ENCODE data around the gene CTAGE9.
"Not testable (repeated sequence)": the region's sequence is repeated elsewhere in the genome, so short reads cannot be mapped to it uniquely, and the experiment has no call there.

The CTAGE9 gene

GRCh38 chr6:131729550-131729949, 18.7 kb upstream of the CTAGE9 start:
- no peaks in the 10 kb centered on the region for H3K27me3 ChIP-seq (ENCODE audit: control insufficient read depth in 2 of 2, insufficient read depth in 2 of 2, low read length in 2 of 2)

GRCh38 chr6:131728296-131728939, 17.6 kb upstream of the CTAGE9 start:
- no peak overlapping the region for H3K4me3 ChIP-seq (ENCODE audit: low read length in 2 of 2)
- no peaks in the 10 kb centered on the region for H3K27me3 ChIP-seq (ENCODE audit: control insufficient read depth in 2 of 2, insufficient read depth in 2 of 2, low read length in 2 of 2)
- no peaks in the 10 kb centered on the region for H3K4me1 ChIP-seq (ENCODE audit: control insufficient read depth in 2 of 2, insufficient read depth in 2 of 2, low read length in 2 of 2)
- peaks cover 2 to 7% of the 10 kb centered on the region in 2 donors for H3K36me3 ChIP-seq (ENCODE audit: control insufficient read depth in 2 of 2, insufficient read depth in 2 of 2, low read length in 2 of 2)
- H3K9me3 ChIP-seq (ENCODE audit: control insufficient read depth in 2 of 2, low read length in 2 of 2), result no peaks in the 10 kb centered on the region
- no peak overlapping the region for H3K9ac ChIP-seq (ENCODE audit: low read depth in 1 of 2, low read length in 2 of 2)
- peak overlapping the region in 1 of 2 donors; percentile 15 for H3K27ac ChIP-seq (ENCODE audit: low read depth in 2 of 2, low read length in 2 of 2)

More at GRCh38 chr6:131729550-131729949, 18.7 kb upstream of the CTAGE9 start:
- Histone ChIP-seq H3K9ac (ENCODE audit: low read depth in 1 of 2, low read length in 2 of 2) (no peak overlapping the region), H3K4me3 (ENCODE audit: low read length in 2 of 2) (no peak overlapping the region), H3K4me1 (ENCODE audit: control insufficient read depth in 2 of 2, insufficient read depth in 2 of 2, low read length in 2 of 2) (no peaks in the 10 kb centered on the region), H3K27ac (ENCODE audit: low read depth in 2 of 2, low read length in 2 of 2) (no peak overlapping the region), H3K9me3 (ENCODE audit: control insufficient read depth in 2 of 2, low read length in 2 of 2) (no peaks in the 10 kb centered on the region), H3K36me3 (ENCODE audit: control insufficient read depth in 2 of 2, insufficient read depth in 2 of 2, low read length in 2 of 2) (peaks cover 3 to 7% of the 10 kb centered on the region in 2 donors)

DNA sequence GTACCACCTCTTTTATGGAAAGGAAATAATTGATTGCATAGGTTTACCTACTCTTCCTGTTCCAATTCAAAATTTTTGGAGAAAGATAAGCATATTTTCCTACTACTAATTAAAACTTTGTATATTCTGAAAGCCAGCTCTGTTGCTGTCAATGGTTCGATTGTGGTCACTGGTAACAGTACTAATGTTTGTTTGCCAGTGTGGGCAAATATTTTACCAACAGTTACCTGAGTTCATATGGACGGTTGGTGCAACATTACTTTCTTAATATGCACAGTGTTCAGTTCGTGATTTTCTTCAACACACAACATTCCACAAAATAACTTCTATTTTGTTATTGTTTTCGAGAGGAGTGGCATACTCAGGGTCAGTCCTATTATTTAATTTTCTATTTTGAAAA, 17.1 kb upstream of the CTAGE9 start:
- H3K36me3 ChIP-seq (ENCODE audit: control insufficient read depth in 2 of 2, insufficient read depth in 2 of 2, low read length in 2 of 2), result peaks cover 0 to 7% of the 10 kb centered on the region in 2 donors
- no peak overlapping the region for H3K27ac ChIP-seq (ENCODE audit: low read depth in 2 of 2, low read length in 2 of 2)

DNA sequence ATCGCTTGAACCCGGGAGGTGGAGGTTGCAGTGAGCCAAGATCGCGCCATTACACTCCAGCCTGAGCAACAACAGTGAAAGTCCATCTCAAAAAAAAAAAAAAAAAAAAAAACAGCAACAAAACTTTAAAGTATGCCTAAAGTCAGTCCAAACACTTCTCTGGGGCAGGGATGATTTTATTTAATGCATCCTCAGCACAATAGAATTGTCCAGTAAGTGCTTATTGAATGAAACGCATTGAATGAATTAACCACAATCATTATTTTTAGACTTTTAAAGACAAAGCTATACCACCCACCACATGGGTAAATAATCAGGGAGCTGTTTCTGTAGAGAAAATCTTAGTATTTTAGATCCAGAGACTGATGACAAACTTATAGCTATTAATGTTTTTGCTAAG, 16.6 kb upstream of the CTAGE9 start:
- Histone ChIP-seq H3K27me3 (ENCODE audit: control insufficient read depth in 2 of 2, insufficient read depth in 2 of 2, low read length in 2 of 2) (no peaks in the 10 kb centered on the region), H3K9me3 (ENCODE audit: control insufficient read depth in 2 of 2, low read length in 2 of 2) (no peaks in the 10 kb centered on the region), H3K4me3 (ENCODE audit: low read length in 2 of 2) (no peak overlapping the region), H3K4me1 (ENCODE audit: control insufficient read depth in 2 of 2, insufficient read depth in 2 of 2, low read length in 2 of 2) (no peaks in the 10 kb centered on the region), H3K36me3 (ENCODE audit: control insufficient read depth in 2 of 2, insufficient read depth in 2 of 2, low read length in 2 of 2) (peaks cover 0 to 10% of the 10 kb centered on the region in 2 donors), H3K27ac (ENCODE audit: low read depth in 2 of 2, low read length in 2 of 2) (no peak overlapping the region), H3K9ac (ENCODE audit: low read depth in 1 of 2, low read length in 2 of 2) (no peak overlapping the region)

More for the DNA sequence above, 17.1 kb upstream of the CTAGE9 start:
- Histone ChIP-seq H3K9ac (ENCODE audit: low read depth in 1 of 2, low read length in 2 of 2) (no peak overlapping the region), H3K4me1 (ENCODE audit: control insufficient read depth in 2 of 2, insufficient read depth in 2 of 2, low read length in 2 of 2) (no peaks in the 10 kb centered on the region), H3K4me3 (ENCODE audit: low read length in 2 of 2) (no peak overlapping the region), H3K9me3 (ENCODE audit: control insufficient read depth in 2 of 2, low read length in 2 of 2) (no peaks in the 10 kb centered on the region), H3K27me3 (ENCODE audit: control insufficient read depth in 2 of 2, insufficient read depth in 2 of 2, low read length in 2 of 2) (no peaks in the 10 kb centered on the region)

DNA sequence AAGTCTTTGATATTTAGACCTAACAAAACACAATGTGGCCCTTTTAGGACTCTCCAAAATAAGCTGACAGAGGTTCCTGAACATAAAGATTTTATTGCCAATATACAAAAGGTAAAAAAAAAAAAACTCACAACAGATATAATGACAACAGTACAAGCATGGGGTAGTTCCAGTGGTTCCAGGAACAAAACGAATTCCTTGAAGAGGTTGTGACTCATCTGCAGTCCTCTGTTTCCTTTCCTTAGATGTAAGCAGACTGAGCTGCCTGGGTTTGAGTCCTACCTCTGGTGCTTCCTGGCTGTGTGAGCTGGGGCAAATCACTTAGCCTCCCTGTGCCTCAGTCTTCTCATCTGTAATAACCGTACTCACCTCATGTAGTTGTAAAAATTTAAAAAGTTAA, 13.3 kb upstream of the CTAGE9 start:
- Histone ChIP-seq H3K9ac (ENCODE audit: low read depth in 1 of 2, low read length in 2 of 2) (no peak overlapping the region), H3K9me3 (ENCODE audit: control insufficient read depth in 2 of 2, low read length in 2 of 2) (no peaks in the 10 kb centered on the region), H3K4me3 (ENCODE audit: low read length in 2 of 2) (no peak overlapping the region), H3K27ac (ENCODE audit: low read depth in 2 of 2, low read length in 2 of 2) (no peak overlapping the region), H3K27me3 (ENCODE audit: control insufficient read depth in 2 of 2, insufficient read depth in 2 of 2, low read length in 2 of 2) (no peaks in the 10 kb centered on the region), H3K36me3 (ENCODE audit: control insufficient read depth in 2 of 2, insufficient read depth in 2 of 2, low read length in 2 of 2) (peaks cover 0 to 19% of the 10 kb centered on the region in 2 donors), H3K4me1 (ENCODE audit: control insufficient read depth in 2 of 2, insufficient read depth in 2 of 2, low read length in 2 of 2) (no peaks in the 10 kb centered on the region)

- Histone ChIP-seq H3K9me3 (ENCODE audit: control insufficient read depth in 2 of 2, low read length in 2 of 2) (no peaks in the 10 kb centered on the region), H3K9ac (ENCODE audit: low read depth in 1 of 2, low read length in 2 of 2) (no peak overlapping the region), H3K27me3 (ENCODE audit: control insufficient read depth in 2 of 2, insufficient read depth in 2 of 2, low read length in 2 of 2) (no peaks in the 10 kb centered on the region), H3K4me1 (ENCODE audit: control insufficient read depth in 2 of 2, insufficient read depth in 2 of 2, low read length in 2 of 2) (no peaks in the 10 kb centered on the region), H3K4me3 (ENCODE audit: low read length in 2 of 2) (no peak overlapping the region), H3K36me3 (ENCODE audit: control insufficient read depth in 2 of 2, insufficient read depth in 2 of 2, low read length in 2 of 2) (peaks cover 0 to 12% of the 10 kb centered on the region in 2 donors), H3K27ac (ENCODE audit: low read depth in 2 of 2, low read length in 2 of 2) (no peak overlapping the region)
Observed at GRCh38 chr6:131721161-131721560, 10.3 kb upstream of the CTAGE9 start.

DNA sequence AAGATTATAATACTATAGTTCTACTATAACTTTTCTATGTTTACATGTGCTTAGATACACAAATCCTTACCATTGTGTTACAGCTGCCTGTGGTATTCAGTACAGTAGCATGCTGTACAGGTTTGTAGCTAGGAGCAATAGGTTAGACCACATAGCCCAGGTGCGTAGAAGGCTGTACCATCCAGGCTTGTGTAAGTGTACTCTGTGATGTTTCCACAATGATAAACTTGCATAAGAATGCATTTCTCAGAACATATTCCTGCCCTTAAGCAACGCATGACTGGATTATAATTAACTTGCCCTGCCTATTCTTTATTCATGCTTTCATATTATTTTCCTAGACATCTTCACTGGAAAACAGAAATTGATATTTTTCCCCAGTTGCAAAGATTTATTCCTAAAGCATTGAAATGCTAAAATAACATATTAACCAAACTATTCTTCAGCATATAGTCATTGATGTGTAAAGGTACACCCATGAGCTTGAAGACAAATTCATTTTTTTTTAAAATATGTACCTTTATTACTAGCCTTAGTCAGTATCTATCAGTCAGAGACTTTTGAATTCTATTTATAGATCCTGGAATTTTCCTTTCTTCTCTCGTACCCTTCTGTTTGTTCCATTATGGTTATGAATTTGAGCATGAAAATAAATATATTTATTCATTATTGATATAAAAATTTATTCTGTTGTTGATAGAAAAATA, 7.2 kb upstream of the CTAGE9 start:
- Histone ChIP-seq H3K27me3 (ENCODE audit: control insufficient read depth in 2 of 2, insufficient read depth in 2 of 2, low read length in 2 of 2) (no peaks in the 10 kb centered on the region), H3K9ac (ENCODE audit: low read depth in 1 of 2, low read length in 2 of 2) (no peak overlapping the region)

DNA sequence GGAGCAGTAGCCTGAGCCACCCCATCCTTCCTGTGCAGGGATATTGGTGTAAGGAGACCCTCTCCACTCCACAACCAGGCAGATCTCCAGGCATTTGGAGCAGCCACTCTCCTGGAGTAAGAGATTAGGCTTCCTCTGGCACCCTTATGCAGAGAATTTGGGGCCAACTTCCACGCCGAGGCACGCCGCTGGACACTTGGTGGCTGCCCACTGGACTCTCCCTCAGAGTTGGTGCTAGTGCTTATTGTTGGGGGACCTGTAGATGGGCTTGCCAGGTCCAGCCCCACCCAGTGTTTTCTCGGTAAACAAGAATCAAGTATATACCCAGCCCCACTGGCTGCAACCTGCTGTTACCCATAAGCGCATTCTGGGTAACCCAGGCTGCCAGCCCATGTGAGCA, 4.8 kb upstream of the CTAGE9 start:
- not testable (repeated sequence) for H3K27me3 ChIP-seq (ENCODE audit: control insufficient read depth in 2 of 2, insufficient read depth in 2 of 2, low read length in 2 of 2); H3K9me3 ChIP-seq (ENCODE audit: control insufficient read depth in 2 of 2, low read length in 2 of 2); H3K4me1 ChIP-seq (ENCODE audit: control insufficient read depth in 2 of 2, insufficient read depth in 2 of 2, low read length in 2 of 2); H3K4me3 ChIP-seq (ENCODE audit: low read length in 2 of 2); H3K9ac ChIP-seq (ENCODE audit: low read depth in 1 of 2, low read length in 2 of 2); H3K27ac ChIP-seq (ENCODE audit: low read depth in 2 of 2, low read length in 2 of 2); H3K36me3 ChIP-seq (ENCODE audit: control insufficient read depth in 2 of 2, insufficient read depth in 2 of 2, low read length in 2 of 2)

More for the DNA sequence above, 7.2 kb upstream of the CTAGE9 start:
- Histone ChIP-seq H3K27ac (ENCODE audit: low read depth in 2 of 2, low read length in 2 of 2) (no peak overlapping the region), H3K4me1 (ENCODE audit: control insufficient read depth in 2 of 2, insufficient read depth in 2 of 2, low read length in 2 of 2) (no peaks in the 10 kb centered on the region), H3K9me3 (ENCODE audit: control insufficient read depth in 2 of 2, low read length in 2 of 2) (no peaks in the 10 kb centered on the region), H3K4me3 (ENCODE audit: low read length in 2 of 2) (no peak overlapping the region), H3K36me3 (ENCODE audit: control insufficient read depth in 2 of 2, insufficient read depth in 2 of 2, low read length in 2 of 2) (peaks cover 0 to 12% of the 10 kb centered on the region in 2 donors)

DNA sequence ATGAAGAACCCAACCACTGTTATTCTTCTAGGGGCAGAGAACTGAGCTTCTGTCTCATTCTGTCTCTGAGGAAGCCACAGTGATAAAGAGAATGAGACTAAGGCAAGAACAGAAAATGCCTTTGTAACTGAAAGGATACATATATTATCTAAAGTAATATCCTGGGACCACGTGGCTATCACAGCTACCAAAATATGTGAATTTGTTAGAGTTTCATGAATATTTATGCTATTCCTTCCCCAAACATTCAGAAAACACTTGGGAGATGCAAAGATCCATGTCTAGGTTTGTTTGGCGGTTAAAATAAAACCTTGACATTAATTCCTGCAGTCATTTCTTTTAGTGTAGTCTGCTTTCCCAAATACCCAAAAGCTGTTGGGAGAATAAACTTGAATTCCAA, 6.9 kb downstream of the CTAGE9 start:
- H3K9me3 ChIP-seq (ENCODE audit: control insufficient read depth in 2 of 2, low read length in 2 of 2), result not testable (repeated sequence)

GRCh38 chr6:131700851-131701250, 10.0 kb downstream of the CTAGE9 start:
- H3K36me3 ChIP-seq (ENCODE audit: control insufficient read depth in 2 of 2, insufficient read depth in 2 of 2, low read length in 2 of 2); H3K9ac ChIP-seq (ENCODE audit: low read depth in 1 of 2, low read length in 2 of 2); H3K27me3 ChIP-seq (ENCODE audit: control insufficient read depth in 2 of 2, insufficient read depth in 2 of 2, low read length in 2 of 2); H3K9me3 ChIP-seq (ENCODE audit: control insufficient read depth in 2 of 2, low read length in 2 of 2); H3K4me3 ChIP-seq (ENCODE audit: low read length in 2 of 2); H3K4me1 ChIP-seq (ENCODE audit: control insufficient read depth in 2 of 2, insufficient read depth in 2 of 2, low read length in 2 of 2); H3K27ac ChIP-seq (ENCODE audit: low read depth in 2 of 2, low read length in 2 of 2): not testable (repeated sequence)

More for the DNA sequence above, 6.9 kb downstream of the CTAGE9 start:
- not testable (repeated sequence) for H3K4me1 ChIP-seq (ENCODE audit: control insufficient read depth in 2 of 2, insufficient read depth in 2 of 2, low read length in 2 of 2); H3K27ac ChIP-seq (ENCODE audit: low read depth in 2 of 2, low read length in 2 of 2); H3K9ac ChIP-seq (ENCODE audit: low read depth in 1 of 2, low read length in 2 of 2); H3K36me3 ChIP-seq (ENCODE audit: control insufficient read depth in 2 of 2, insufficient read depth in 2 of 2, low read length in 2 of 2); H3K4me3 ChIP-seq (ENCODE audit: low read length in 2 of 2); H3K27me3 ChIP-seq (ENCODE audit: control insufficient read depth in 2 of 2, insufficient read depth in 2 of 2, low read length in 2 of 2)

Data from mucosa of rectum (tissue), 2 donors.